DMS153 (cell line): Measurements from ENCODE around the gene GPRC5A.

Source experiments
- DNase-seq: peaks from one replicate; lab custom pipeline; 2025; lab: John Stamatoyannopoulos, UW

The GPRC5A gene

DNA sequence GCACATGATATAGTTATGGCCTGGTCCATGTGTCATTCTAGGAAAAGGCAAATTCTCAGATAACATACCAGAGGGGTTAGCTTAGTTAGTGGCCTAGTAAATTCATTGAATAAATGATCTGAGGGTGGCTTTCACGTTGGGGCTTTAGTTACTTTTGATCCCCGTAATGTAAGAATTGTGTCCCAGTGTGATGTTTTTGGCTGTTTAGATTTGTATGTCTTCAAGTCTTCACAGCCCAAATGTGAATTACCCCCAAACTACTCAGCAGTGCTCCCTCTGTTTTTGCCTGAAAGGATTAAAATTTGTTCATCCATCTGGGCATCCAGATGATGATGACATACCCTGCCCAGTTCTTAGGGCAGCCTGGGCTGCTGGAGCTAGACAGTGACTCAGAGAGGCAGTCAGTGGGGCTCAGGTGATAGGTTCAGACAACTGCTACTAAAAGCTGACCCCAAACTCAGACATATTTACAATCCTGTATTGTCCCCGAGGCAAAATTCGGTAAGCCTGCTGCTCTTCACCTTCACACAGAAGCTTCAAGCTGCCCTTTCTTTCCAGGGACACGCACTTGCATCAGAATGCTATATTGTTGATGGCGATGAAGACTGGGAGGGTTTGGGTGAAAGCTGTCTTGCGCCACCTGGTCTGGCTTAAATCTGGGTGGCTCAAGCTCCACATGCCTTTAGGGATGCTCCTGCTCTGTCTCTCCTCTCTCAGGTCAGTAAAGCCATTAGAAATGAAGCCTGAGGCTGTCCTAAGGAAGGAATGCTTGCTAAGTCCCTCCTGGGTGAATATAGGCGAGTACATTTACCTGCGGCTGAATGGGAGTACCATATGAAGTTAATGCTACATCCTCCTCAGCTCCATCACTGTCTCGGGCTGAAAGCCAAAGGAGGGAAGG, 50.3 kb downstream of the GPRC5A start:
- no peak for DNase-seq

DNA sequence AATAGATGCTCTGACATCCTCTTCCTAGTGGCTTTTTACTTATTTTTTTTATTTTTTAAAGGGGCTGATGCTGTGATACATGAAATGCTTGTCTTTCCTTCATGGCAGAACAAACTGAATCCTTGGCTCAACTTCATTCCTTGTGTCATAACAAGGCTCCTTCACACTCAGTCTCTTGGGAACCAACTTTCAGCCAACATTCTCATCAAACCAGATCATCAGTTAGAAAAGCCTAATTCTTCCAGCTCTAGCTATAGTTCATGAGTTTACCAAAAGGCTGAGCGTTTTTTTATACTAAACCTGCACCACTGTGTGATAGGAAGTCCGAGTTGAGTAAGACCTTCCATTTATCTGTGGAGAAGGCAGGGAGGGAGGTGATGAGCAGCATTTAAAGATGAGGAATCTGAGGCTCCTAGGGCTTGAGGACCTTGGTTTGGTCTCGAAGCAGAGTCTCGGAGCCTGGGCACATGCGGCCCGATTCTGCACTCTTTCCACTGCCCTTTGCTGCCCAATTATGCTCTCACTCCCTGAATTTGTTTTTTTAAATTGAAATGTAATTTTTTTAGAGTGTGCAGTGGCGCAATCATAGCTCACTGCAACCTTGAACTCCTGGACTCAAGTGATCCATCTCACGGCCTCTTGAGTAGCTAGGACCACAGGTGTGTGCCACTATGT, 52.4 kb downstream of the GPRC5A start:
- DNase-seq, result no peak

DNA sequence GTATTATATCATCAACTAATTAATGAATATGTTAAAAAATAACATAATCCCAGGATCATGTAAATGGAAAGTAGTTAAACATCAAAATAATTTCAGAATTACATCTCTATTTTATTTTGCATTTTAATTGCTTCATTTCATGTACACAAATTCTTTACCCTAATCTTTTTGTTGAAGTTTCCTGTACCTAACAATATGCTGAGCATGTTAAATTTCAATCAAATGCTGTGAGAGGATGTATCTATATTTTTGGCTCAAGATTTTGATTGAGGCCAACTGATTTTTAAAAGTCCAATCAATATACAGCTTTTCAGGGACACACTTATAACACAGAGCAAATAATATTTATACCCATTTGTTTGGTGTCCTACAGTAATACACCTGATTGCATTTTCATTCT, 54.2 kb downstream of the GPRC5A start:
- no peak for DNase-seq

DNA sequence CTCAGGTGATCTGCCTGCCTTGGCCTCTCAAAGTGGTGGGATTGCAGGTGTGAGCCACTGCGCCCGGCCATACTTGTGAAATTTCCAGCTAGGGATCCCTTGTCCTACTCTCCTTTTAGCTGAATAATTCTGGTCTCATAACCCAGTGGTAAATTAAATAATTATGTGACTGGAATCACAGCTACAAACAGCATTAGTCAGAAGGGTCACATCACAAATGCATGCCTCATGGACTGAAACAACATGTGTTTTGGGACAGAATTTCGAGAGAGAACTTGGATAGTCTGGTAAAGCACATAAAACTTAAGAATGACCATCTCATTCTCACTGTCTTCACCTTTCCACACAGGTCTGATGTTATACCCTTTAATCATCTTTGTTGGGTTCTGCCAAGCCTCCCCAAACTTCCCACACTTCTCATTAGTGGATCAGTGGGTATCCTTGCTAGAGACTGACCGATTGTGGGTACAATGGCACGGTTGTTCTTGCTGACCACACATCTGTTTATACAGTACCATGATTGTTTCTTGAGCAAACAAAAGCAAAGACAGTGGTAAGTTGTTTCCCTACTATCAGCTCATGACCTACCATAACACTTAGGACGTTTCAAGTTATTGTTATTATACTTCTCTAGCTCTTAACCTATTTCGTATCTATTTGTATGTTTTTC, 55.5 kb downstream of the GPRC5A start:
- DNase-seq, result no peak

DNA sequence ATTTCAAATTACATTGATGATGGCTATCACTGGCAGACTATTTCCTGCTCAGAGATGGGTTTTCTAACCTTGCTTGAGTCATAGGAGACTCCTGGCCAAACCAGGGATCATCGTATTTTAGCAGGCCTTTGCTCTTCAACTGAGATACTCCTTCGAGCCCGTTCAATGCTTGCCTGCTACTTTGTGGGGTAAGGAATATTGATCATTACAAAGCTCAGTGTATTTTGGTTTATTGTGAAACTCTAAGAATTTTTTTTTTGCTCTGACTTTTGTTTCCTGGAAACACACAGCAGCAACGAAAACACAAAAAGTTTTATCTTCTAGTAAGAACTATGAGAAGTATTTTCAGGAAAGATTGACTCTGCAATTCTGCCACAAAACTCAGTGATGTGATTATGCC, 56.5 kb downstream of the GPRC5A start:
- no peak for DNase-seq

DNA sequence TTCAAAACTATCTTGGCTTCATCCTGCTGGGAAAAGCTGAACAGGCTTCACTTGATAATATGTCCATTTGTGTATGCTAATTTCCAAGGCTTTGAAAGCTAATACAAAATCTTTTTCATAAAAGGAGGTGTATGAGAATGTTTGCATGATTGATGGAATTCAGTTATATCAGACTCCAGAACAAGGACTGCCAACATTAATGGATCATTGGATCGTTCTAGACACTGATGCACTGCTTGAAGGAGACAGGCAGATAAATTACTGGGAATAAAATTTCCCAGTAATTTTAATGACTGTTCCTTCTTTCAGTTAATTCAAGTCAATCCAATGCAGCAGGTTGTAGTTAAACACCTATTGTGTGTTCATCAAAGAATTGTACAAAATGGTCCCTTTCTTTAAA, 60.1 kb downstream of the GPRC5A start:
- no peak for DNase-seq

DNA sequence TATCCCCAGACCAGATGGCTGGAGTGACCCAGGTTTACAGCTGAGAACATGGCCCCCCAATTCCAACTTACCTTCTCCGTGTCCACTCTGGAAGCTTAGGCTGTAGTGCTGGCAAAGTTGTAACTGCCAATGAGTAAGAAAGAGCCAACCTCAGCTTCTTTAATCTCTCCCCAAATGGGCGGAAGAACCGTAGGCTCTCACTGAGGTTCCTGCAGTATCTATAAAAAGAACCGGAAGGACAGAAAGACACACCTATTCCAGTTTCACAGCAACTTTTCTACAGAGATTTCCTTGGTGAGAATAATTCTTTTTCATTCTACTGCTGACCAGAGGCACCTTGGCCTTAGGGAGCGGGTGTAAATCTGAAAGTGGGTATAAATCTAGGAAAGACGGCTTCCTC, 60.7 kb downstream of the GPRC5A start, which contains the start of gene GPRC5D:
GPRC5D (minus strand) TSS at position 135 of the 400 bp plus-strand sequence. CDS start 1,786 bp downstream, outside the sequence.
- DNase-seq, result no peak

DNA sequence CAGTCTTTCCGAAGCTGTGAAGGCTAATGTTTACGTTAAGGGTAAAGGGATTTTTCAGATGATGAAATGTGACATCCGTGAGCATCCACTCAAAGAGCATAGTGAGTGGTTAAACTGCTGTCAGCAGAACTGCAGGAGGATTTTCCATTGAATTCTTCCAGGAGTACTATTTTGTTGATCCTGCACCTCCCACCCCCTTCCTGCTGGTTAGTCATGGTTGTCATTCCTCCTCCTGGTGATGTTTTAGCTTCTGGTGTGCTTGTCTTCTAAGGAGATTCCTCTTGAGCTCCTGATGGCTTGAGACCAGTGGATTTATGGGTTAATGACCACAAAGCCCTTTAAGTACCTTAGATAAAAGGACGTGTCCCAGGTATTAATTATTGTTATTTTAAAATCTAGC, 63.0 kb downstream of the GPRC5A start:
- no peak for DNase-seq

DNA sequence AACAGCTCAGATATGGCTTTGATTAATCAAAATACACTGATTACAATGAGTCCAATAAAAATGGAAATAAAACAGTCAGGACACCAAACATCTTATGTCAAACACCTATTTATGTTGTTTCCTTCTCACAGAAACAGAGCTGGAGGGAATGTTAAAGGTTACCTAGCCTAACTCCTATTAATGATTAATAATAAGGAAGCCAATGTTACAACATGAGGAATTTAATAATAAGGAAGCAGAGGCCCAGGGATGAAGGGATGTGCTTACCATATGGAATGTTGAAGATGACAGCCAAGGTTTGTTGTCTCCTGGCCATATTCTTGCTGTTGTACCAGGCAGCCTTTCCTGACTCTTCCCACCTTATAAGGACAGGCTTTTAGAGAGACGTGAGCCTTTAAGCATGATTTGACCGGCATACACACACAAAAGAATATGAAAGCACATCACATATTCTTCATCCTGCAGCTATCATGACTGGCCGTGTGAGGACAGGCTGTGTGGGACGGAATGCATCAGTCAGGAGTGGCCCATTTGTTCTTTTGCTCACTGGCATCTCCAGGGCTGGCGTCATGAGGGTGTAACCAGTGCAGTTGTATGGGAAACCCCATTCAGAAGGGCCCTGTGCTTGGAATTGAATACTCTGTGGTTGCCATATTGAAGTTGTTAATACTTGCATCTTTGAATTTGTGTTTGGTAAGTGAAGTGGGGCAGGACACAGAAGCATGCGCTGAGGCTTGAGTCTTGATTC, 63.7 kb downstream of the GPRC5A start:
- DNase-seq, result no peak

DNA sequence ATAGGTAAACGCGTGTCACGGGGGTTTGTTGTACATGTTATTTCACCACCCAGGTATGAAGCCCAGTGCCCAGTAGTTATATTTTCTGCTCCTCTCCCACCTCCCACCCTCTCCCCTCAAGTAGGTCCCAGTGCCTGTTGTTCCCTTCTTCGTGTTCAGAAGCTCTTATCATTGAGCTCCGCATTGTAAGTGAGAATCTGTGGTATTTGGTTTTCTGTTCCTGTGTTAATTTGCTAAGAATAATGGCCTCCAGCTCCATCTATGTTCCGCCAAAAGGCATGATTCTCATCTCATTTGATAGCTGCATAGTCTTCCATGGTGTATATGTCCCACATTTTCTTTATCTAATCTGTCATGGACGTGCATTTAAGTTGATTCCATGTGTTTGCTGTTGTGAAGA, 67.5 kb downstream of the GPRC5A start:
- no peak for DNase-seq

DNA sequence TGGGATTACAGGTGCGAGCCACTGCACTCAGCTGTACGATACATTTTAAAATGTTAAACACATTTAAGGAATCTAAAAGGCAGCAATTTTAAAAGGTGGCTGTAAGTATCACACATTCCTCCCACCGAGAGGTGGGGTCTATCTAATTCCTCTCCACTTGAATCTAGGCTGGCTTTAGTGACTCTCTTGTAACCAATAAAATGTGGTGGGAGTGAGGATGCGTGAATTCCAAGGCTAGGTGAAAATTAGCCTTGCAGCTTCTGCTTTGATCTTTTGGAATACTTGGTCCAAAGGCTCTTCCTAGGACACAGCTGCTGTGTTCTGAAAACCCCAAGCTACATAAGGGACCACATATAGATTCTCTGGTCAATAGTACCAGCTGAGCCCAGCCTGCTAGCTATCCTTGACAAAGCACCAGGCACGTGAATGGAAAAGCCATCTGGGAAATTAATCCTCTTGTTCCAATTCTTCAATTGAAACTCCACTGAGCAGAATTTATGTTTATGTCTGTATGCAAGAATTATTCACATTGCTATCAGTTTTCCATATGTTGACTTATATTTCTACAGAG, 69.4 kb downstream of the GPRC5A start:
- DNase-seq, result no peak

DNA sequence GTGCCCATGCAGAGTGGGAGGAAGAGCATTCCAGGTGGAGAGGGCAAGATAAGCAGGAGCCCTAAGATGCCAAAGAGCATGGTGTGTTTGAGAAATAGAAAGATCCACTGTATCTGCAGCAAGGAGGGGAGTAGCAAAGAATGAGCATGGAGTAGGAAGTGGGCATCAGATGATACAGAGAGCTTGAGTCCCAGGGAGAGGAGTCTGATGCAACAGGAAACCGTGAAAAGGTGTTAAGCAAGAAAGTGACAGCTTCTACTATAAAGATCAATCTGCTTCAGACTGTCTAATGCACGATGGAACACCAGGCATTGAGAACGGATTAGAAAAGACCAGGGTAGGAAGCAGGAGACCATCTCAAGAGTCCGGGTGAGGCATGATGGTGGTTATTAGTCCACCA, 72.9 kb downstream of the GPRC5A start:
- DNase-seq, result no peak

DNA sequence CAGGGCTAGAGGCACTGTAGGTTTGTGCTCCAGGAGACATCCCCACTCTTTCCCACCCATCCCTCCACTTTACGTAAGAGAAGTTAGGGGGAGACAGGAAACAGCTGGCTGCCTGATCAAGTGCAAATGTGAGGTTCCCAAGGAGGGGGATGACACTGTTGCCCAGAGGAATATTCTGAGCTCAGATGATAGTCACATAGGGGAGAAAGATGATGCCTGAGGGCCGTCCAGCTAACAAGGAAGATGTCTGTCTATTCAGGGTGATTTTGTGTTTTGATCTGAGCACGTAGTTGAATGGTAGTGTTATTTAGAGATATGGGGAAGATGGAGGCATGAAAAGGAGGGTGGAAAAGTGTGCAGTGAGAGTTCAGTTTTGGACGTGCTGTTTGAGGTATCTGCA, 74.5 kb downstream of the GPRC5A start:
- no peak for DNase-seq
